Lung (tissue), 12 donors: Measurements from ENCODE around the gene HNRNPU. TPM values are rescaled to one million over a fixed set of nuclear protein-coding genes. Genes with fewer than 3 reads are reported as not detected.

ENCODE experiments used
- ATAC-seq: fragments of 200-7000 bp; cut with Tn5 transposase; one replicate; pipeline ENCODE4 v1.9.1; 2020; ENCODE audit warnings: moderate number of reproducible peaks; ENCODE audit not compliant: insufficient read depth, low FRiP score
- DNase-seq, 3 donors: peaks; one replicate each; pipeline ENCODE4 v3.0.0-alpha.2; 2013 to 2017
- H3K27ac ChIP-seq, 2 donors: one replicate each; pipeline ENCODE4 v1.5.1; 2013; ENCODE audit warnings: mild to moderate bottlenecking in 2 of 2, moderate library complexity in 2 of 2, control low read depth in 1 of 2, inconsistent platforms in 1 of 2, low read depth in 1 of 2, low read length in 1 of 2
- H3K27me3 ChIP-seq, 3 donors: one replicate each; pipeline ENCODE4 v1.5.1; 2013; ENCODE audit warnings: low read length in 2 of 3; ENCODE audit not compliant: control insufficient read depth in 3 of 3, insufficient read depth in 3 of 3
- H3K36me3 ChIP-seq, 4 donors: one replicate each; pipeline ENCODE4 v1.5.1; 2013; ENCODE audit warnings: low read length in 4 of 4, mild to moderate bottlenecking in 1 of 4, moderate library complexity in 1 of 4; ENCODE audit not compliant: control insufficient read depth in 4 of 4, insufficient read depth in 4 of 4
- H3K4me1 ChIP-seq, 5 donors: one replicate each; pipeline ENCODE4 v1.5.1; 2013; ENCODE audit warnings: low read length in 5 of 5, mild to moderate bottlenecking in 2 of 5, moderate library complexity in 1 of 5; ENCODE audit not compliant: control insufficient read depth in 5 of 5, insufficient read depth in 5 of 5
- H3K4me3 ChIP-seq: one replicate; pipeline ENCODE4 v1.5.1; 2013; ENCODE audit warnings: mild to moderate bottlenecking, control low read depth, moderate library complexity
- H3K9ac ChIP-seq, 2 donors: one replicate each; pipeline ENCODE4 v1.5.1; 2013; ENCODE audit warnings: low read length in 2 of 2, control low read depth in 1 of 2; ENCODE audit not compliant: insufficient read depth in 1 of 2
- H3K9me3 ChIP-seq, 4 donors: one replicate each; pipeline ENCODE4 v1.5.1; 2013; ENCODE audit warnings: low read length in 3 of 4, mild to moderate bottlenecking in 1 of 4, moderate library complexity in 1 of 4; ENCODE audit not compliant: control insufficient read depth in 4 of 4, insufficient read depth in 3 of 4
- CTCF ChIP-seq: IDR thresholded peaks from 2 replicates; pipeline ENCODE4 v1.5.1; 2012; ENCODE audit warnings: mild to moderate bottlenecking; ENCODE audit errors: control extremely low read depth, extremely low read depth
- WGBS, 2 donors: extraction: QIAGEN DNeasy Blood & Tissue Kit; methylation state at CpG; one replicate each; pipeline ENCODE4 v1.1.7; 2013; 5-methylcytosine and 5-hydroxymethylcytosine counted together
- polyA plus RNA-seq, 2 donors: library from polyadenylated mRNA; stranded (reverse); fragments of 200-250 nt; gene quantifications; one replicate each; pipeline ENCODE4 v1.2.1, GENCODE V29; 2013
- total RNA-seq, 2 donors: library from RNA; depleted of rRNA in 1 of 2; stranded (reverse); fragments of >200 nt in 1 of 2; gene quantifications; one replicate each; pipeline ENCODE4 v1.2.1, GENCODE V29; 2014 to 2021
- donor health status: control.
- donor health status: control.
- donor health status: Bipolar disorder and iron deficiency.
- donor health status: healthy.
- donor health status: DM: yes; HTN: yes; CAD: no.

The HNRNPU gene
- total and polyA plus RNA-seq, 4 donors = 133 to 611 (median 206) TPM

- no peak for TF ChIP-seq CTCF
- no peak for ATAC-seq
- H3K27ac ChIP-seq = no peak overlapping the region
- H3K36me3 ChIP-seq = no peaks in the 10 kb centered on the region
- H3K9ac ChIP-seq = no peak overlapping the region
- no peaks in the 10 kb centered on the region for H3K27me3 ChIP-seq
- peaks cover 0 to 11% (median 2%) of the 10 kb centered on the region in 5 donors for H3K4me1 ChIP-seq
- H3K9me3 ChIP-seq = no peaks in the 10 kb centered on the region
- 80 to 89% methylated on average over 12 of the region's 12 CpGs for WGBS, 2 donors
- H3K4me3 ChIP-seq = no peak overlapping the region
- DNase-seq = no peak
Observed at GRCh38 chr1:244869364-244869827, 5.1 kb upstream of the HNRNPU start.

GRCh38 chr1:244868484-244869363 lies 4.4 kb upstream of the HNRNPU start:
- TF ChIP-seq CTCF = no peak
- ATAC-seq (no peak), DNase-seq (no peak)
- WGBS, 2 donors = 93 to 94% methylated on average over 22 to 23 of the region's 23 CpGs
- no peaks in the 10 kb centered on the region for H3K9me3 ChIP-seq
- no peak overlapping the region for H3K4me3 ChIP-seq
- H3K27ac ChIP-seq = no peak overlapping the region
- no peaks in the 10 kb centered on the region for H3K27me3 ChIP-seq
- H3K36me3 ChIP-seq = peaks cover 0 to 5% (median 0%) of the 10 kb centered on the region in 4 donors
- no peak overlapping the region for H3K9ac ChIP-seq
- peaks cover 0 to 11% (median 2%) of the 10 kb centered on the region in 5 donors for H3K4me1 ChIP-seq

- H3K27me3 ChIP-seq = no peaks in the 10 kb centered on the region
Observed at GRCh38 chr1:244866355-244866754, 2.0 kb upstream of the HNRNPU start.

More at GRCh38 chr1:244866355-244866754, 2.0 kb upstream of the HNRNPU start:
- Histone ChIP-seq H3K9me3 (no peaks in the 10 kb centered on the region), H3K4me3 (no peak overlapping the region), H3K4me1 (peaks cover 0 to 14% (median 5%) of the 10 kb centered on the region in 5 donors), H3K27ac (no peak overlapping the region), H3K9ac (no peak overlapping the region), H3K36me3 (peaks cover 0 to 21% (median 3%) of the 10 kb centered on the region in 4 donors)
- ATAC-seq (no peak), DNase-seq (no peak)
- 87 to 91% methylated on average over 1 of the region's 1 CpG for WGBS, 2 donors
- TF ChIP-seq CTCF = no peak
